RCC 7860 (cell line): Measurements from ENCODE around the gene CYSRT1.

ENCODE experiments used
- DNase-seq: peaks from one replicate; pipeline ENCODE4 v3.0.0-alpha.2; 2015; ENCODE audit warnings: low spot score
- FAIRE-seq: peaks from 2 replicates; lab custom pipeline; 2012; peaks lifted over from hg19 to GRCh38; lab: Jason Lieb, UNC

CYSRT1 gene

GRCh38 chr9:137223078-137223970 lies 1.6 kb upstream of the CYSRT1 start:
- DNase-seq (peak; percentile 98), FAIRE-seq (peak; percentile 89)

DNA sequence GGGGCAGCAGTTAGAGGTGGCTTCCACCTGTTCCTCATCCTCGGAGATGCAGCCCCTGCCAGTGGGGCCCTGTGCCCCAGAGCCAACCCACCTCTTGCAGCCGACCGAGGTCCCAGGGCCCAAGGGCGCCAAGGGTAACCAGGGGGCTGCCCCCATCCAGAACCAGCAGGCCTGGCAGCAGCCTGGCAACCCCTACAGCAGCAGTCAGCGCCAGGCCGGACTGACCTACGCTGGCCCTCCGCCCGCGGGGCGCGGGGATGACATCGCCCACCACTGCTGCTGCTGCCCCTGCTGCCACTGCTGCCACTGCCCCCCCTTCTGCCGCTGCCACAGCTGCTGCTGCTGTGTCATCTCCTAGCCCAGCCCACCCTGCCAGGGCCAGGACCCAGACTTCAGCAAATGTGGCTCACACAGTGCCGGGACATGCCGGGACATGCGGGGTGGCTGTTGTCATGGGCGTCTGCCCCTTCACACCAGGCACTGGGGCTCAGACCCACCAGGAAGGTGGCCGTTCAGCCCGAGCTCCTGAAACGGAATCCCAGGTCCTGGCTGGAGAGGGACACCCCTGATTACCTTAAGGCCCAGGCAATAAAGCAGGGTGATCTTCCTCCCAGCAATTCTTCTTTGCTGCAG lies 841 bp downstream of the CYSRT1 start:
- no peak for DNase-seq
- no peak for FAIRE-seq

- DNase-seq (peak; percentile 75), FAIRE-seq (no peak)
Measured at GRCh38 chr9:137226338-137227053, 1.5 kb downstream of the CYSRT1 start.

DNA sequence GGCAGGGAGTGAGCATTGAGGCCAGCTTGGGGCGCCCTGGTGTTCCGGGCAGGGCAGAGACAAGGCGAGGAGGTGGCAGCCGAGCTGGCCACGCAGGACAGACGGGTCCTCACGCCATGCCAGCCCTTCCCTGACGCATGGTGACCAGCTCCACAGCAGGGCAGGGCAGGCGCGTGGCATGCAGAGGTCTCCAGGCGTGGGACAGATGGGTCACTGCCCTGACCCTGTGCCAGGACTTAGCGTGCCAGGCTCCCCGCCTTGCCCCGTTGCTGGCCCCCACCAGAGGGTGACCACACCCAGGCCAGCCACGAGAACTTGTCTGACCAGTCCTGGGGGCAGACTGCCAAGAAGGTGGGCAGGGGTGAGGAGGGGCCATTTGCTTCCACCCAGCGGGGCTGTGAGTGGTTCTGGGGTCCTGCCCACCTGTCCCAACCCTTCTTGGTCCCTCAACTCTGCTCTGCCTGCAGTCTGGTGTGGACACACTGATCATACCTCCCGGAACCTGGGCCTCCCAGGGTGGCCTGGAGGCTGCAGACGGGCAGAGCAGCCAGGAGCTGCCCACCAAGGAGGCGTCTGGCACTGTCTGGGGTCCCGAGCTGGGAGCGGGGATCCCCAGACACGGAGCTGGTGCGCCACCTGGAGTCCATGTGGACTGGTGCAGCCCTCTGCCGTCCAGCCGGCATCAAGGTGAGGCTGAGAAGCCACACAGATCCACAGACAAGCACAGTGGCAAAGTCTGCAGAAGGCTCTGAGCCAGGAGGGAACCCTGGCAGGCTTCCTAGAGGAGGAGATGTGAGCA lies 2.3 kb downstream of the CYSRT1 start, which contains the start of gene RNF224:
Gene RNF224 (plus strand): TSS at position 449 of the 799 bp plus-strand sequence. CDS start 834 bp downstream, outside the sequence.
- peak; percentile 70 for DNase-seq

DNA sequence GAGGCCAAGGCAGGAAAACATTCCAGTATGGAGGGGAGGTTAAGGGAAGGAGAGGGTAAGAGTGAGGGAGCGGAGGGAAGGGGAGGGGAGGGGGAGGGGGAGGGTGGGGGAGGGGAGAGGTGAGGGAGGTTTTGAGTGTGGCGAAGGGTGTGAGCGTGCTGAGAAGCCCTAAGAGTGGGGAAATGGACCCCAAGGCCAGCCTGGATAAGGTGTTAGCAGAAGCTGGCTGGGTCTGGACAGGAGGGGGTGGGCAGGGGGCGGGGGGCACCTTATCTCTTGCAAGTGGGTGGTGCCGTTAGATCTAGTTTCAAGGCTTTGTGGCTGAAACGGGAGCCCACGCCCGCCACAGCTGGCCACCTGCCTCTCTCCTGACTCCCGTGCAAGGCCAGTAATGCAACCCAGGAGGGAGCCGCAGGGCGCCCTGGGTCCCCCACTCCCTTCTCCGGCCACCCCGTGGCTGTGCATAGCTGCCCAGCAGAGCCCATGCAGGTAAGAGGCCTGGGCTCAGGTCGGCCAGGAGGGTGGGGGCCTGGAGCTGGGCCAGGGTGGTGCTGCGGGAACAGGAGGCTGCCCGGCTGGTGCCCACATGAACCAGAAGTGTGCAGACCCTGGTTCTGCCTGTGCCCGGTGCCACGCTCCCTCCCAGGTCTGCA lies 3.0 kb downstream of the CYSRT1 start:
- DNase-seq (no peak), FAIRE-seq (no peak)

More for the DNA sequence above, 2.3 kb downstream of the CYSRT1 start, which contains the start of gene RNF224:
- FAIRE-seq: no peak

DNA sequence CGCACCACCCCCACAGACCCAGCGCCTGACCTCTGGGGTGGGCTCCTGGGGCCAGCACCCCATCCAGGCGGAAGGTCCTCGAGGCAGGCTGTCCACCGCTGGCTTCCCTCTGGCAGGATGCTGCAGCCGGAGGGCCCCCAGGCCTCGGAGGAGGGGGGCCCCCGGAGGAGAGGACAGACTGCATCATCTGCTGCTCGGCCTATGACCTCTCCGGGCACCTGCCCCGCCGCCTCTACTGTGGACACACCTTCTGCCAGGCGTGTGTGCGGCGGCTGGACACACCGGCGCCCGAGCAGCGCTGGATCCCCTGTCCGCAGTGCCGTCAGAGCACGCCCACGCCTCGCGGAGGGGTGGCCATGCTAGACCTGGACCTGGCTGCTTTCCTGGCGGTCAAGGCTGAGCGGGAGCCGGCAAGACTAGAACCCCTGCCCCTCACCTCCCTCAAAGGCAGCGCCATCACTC lies 3.6 kb downstream of the CYSRT1 start:
- FAIRE-seq (no peak), DNase-seq (no peak)

- FAIRE-seq: no peak
- no peak for DNase-seq
Measured at GRCh38 chr9:137228968-137229896, 4.3 kb downstream of the CYSRT1 start.

DNA sequence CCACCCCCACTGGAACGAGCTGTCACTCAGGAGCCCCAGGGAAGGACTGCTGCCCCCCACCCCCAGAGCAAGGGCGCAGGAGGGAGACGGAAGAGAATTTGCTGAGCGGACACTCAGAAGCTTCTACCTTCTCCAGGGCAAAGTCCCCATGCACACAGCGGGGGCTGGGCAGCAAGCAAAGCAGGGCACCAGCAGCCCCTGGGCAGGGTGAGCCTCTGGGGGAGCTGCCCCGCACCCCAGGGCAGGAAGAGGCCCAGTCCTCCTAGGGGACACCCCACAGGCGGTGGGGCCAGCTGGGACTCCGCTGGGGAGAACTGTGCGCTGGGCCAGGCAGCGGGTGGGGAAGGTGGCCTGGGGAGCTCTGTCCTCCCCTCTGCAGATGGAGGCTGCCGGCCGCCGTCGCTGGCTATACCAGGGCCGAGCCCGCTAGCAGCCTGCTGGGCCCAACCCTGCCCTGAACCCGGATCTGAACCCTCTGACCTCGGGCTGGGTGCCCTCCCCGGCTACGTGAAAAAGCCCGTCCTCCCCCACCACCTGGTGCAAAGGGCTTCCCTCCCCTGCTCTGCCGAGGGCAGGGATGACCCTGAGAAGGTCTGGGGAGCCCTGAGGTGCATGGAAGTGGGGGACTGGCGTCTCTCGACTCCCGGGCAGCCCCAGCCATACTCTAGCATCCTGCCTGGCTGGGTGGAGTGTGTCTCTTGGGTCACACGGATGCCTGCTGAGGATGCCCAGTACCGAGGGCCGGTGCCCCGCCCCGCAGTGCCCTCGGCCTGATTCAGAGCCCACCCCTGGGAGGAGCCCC lies 5.1 kb downstream of the CYSRT1 start:
- FAIRE-seq (no peak), DNase-seq (no peak)

- FAIRE-seq (no peak), DNase-seq (no peak)
Measured at GRCh38 chr9:137230705-137231371, 5.9 kb downstream of the CYSRT1 start, which contains the start of gene SLC34A3. SLC34A3 (plus strand) TSS chr9:137230901; CDS start chr9:137231703, 802 bp downstream.

DNA sequence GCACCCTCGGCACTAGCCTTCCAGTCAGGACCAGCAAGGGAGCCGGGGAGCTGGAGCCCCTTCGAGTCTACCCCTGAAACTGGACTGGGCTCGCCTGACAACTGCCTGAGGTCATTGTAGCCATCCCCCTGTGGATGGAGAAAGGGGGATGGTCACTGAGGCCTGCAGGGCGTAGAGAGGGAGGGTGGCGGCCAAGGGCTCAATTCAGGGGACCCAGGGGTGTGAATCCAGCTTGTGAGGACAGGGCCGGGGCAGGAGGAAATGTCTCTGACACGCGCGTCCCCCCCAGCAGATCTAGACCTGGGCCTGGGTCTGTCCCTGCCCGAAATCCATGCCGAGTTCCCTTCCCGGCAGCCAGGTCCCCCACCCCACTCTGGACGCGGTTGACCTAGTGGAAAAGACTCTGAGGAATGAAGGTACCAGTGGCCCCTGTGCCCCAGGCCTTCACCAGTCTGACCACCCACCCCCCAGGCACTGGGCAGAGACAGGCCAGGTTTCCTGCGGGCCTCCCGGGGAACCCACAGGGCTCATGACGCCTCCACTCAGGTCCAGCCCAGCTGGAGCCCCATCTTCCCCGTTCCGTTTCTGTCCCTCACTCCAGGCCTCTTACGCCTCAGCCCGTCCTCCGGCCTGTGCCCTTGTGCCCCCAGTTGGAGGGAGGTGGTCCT lies 6.5 kb downstream of the CYSRT1 start:
- FAIRE-seq (no peak), DNase-seq (no peak)

DNA sequence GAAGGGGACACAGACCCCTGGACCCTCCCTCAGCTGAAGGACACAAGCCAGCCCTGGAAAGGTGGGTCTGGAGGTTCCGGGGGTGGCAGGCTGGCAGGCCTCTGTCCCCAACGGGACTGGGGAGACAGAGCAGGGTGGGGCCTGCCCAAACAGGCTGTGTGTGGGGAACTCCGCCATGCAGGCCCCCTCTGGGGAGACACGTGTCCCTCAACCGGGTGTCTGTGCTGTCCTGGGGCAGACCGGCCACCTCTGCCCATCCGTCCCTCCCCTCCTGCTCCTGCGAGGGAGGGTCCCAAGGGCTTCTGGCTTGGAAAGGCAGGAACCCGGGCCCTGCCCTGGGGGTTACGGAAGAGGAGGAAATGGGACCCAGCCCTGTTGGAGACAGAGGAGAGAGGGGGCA lies 7.1 kb downstream of the CYSRT1 start:
- no peak for DNase-seq
- FAIRE-seq: no peak

DNA sequence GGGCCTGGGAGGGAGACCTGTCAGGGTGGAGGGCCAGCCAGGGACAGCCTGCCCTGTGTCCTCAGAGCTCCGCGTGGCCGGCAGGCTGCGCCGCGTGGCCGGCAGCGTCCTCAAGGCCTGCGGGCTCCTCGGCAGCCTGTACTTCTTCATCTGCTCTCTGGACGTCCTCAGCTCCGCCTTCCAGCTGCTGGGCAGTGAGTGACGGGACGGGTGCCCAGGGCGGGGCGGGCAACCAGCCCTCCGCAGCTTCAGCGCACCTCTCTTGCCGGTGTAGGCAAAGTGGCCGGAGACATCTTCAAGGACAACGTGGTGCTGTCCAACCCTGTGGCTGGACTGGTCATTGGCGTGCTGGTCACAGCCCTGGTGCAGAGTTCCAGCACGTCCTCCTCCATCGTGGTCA lies 7.5 kb downstream of the CYSRT1 start:
- no peak for DNase-seq
- no peak for FAIRE-seq

DNA sequence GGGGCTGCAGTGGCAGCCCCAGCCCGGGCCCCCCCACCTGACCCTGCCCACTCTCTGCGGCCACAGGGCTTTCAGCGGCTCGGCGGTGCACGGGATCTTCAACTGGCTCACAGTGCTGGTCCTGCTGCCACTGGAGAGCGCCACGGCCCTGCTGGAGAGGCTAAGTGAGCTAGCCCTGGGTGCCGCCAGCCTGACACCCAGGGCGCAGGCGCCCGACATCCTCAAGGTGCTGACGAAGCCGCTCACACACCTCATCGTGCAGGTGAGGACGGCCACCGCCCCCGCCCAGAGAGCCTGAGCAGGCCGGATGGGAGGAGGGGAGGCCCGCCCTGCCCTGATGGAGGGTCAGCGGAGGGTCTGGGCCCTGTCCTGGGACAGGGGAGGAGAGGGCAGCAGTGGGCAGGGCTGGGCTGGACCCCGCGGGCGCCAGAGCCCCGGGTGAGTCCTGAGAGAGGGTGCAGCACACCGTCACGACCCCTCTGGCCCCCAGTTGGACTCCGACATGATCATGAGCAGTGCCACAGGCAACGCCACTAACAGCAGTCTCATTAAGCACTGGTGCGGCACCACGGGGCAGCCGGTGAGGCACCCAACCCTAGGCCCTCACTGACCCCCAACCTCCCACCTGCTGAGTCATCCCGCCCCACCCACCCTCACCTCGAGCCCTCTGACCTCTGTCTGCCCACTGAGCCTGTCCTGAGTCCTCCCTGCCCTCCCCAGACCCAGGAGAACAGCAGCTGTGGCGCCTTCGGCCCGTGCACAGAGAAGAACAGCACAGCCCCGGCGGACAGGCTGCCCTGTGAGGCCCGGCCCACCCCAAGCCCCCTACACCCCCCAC lies 8.4 kb downstream of the CYSRT1 start:
- FAIRE-seq (no peak), DNase-seq (no peak)

DNA sequence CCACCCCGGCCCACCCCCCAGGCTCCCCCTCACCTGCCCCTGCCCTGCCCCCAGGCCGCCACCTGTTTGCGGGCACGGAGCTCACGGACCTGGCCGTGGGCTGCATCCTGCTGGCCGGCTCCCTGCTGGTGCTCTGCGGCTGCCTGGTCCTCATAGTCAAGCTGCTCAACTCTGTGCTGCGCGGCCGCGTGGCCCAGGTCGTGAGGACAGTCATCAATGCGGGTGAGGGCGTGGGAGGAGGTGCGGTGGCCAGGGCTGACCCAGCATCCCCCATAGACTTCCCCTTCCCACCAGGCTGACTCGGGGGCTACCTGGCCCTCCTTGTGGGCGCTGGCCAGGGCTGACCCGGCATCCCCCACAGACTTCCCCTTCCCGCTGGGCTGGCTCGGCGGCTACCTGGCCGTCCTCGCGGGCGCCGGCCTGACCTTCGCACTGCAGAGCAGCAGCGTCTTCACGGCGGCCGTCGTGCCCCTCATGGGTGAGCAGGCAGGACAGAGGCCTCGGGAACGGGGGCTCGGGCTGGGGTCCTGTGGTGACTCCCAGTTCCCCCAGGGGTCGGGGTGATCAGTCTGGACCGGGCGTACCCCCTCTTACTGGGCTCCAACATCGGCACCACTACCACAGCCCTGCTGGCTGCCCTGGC lies 9.2 kb downstream of the CYSRT1 start:
- FAIRE-seq: no peak
- no peak for DNase-seq

DNA sequence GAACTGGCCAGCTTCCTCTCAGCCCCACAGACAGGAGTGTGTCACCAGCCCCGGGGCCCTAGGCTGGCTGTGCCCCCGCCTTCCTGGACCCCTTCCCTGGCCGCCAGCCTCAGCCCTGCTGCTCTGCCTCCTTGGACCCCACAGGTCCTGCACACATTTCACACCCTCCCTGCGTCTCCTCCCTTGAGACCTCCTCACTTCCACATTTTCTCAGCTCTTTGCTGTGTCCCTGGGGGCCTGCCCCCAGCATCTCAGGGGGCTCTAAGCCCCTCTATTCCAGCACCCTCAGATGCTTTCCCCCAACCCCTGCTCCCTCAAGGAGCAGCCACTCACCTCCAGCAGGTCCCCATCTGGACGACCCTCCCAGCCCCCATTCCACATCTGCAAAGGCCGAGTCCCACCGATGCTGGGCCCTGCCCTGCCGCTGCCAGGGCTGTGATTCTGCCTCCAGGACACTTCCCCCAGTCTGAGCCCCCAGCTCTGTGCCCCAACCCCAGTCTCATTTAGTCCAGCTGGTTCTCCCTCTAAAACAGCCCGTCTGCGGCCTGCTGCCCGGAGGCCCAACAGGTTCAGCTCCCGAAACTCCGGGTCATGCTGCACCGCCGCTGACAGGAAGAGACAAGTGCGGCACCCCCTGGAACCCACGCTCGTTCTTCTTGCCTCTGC lies 9.9 kb downstream of the CYSRT1 start:
- no peak for FAIRE-seq
- no peak for DNase-seq
